HepG2 (cell line): Measurements from ENCODE around the gene ABCG5. TPM values are rescaled to one million over a fixed set of nuclear protein-coding genes. Genes with fewer than 3 reads are reported as not detected.

Experiments
- ATAC-seq: fragments of 200-7000 bp; cut with Tn5 transposase; 3 replicates; pipeline ENCODE4 v1.9.1; 2020; ENCODE audit warnings: mild to moderate bottlenecking, moderate library complexity
- BruUV-seq: library from RNA; stranded (reverse); fragments of 400-500 nt; replicated peaks from 2 replicates; lab custom pipeline; 2021; lab: Mats Ljungman, UMichigan
- CTCF ChIA-PET: fragments of 300-600 bp; formaldehyde crosslinking; extraction: SDS; loops from one replicate; lab custom pipeline; 2021; ENCODE audit warnings: low total read pairs, inconsistent platforms, low intra/inter-chr PET ratio; lab: Yijun Ruan, JAX
- POLR2A ChIA-PET: fragments of 350-600 bp; sonication (Branson Sonifier 250); formaldehyde crosslinking; loops from one replicate; lab custom pipeline; 2020; ENCODE audit warnings: antibody characterized with exemption, inconsistent platforms; lab: Yijun Ruan, JAX
- DNase-seq: peaks from one replicate; pipeline ENCODE4 v3.0.0-alpha.2; 2015; ENCODE audit warnings: low spot score
- FAIRE-seq: peaks from 3 replicates; lab custom pipeline; 2011; peaks lifted over from hg19 to GRCh38; lab: Jason Lieb, UNC
- H2AFZ ChIP-seq: one replicate; pipeline ENCODE4 v1.6.1; 2011; ENCODE audit warnings: low read length, inconsistent platforms
- H3K27ac ChIP-seq: fragments of 300-600 bp; 3 replicates; pipeline ENCODE4 v1.8.0; 2011; ENCODE audit warnings: mixed run types, mild to moderate bottlenecking, mixed read lengths, low read length, inconsistent platforms; ENCODE audit not compliant: insufficient read depth; ENCODE audit errors: extremely low read length
- H3K27me3 ChIP-seq, 2 experiments: fragments of 200-600 bp in 1 of 2; 2 replicates in 1 of 2; 3 replicates in 1 of 2; pipeline versions ENCODE4 v1.6.0 to v1.8.0; 2011; ENCODE audit warnings: low read length in 2 of 2, mild to moderate bottlenecking in 2 of 2, moderate library complexity in 2 of 2, inconsistent platforms in 1 of 2; ENCODE audit not compliant: insufficient read depth in 2 of 2, control insufficient read depth in 1 of 2
- H3K36me3 ChIP-seq, 2 experiments: fragments of 200-600 bp in 1 of 2; replicated peaks in 1 of 2; 2 replicates in 1 of 2; 3 replicates in 1 of 2; pipeline versions ENCODE4 v1.5.1 to v1.8.0; 2011; ENCODE audit warnings: low read length in 2 of 2, inconsistent platforms in 1 of 2; ENCODE audit not compliant: insufficient read depth in 2 of 2, control insufficient read depth in 1 of 2
- H3K4me1 ChIP-seq: 2 replicates; pipeline ENCODE4 v1.5.1; 2012; ENCODE audit warnings: low read length, inconsistent platforms; ENCODE audit not compliant: insufficient read depth
- H3K4me2 ChIP-seq: 2 replicates; pipeline ENCODE4 v1.6.0; 2011; ENCODE audit warnings: low read depth, low read length, inconsistent platforms
- H3K4me3 ChIP-seq, 3 experiments: fragments of 200-600 bp in 1 of 3; sonication (generic), shearing (Covaris generic) in 1 of 3; replicated peaks in 1 of 3; 2 replicates each; pipeline ENCODE4 v1.5.1; 2011 to 2016; ENCODE audit warnings: low read length in 3 of 3, inconsistent platforms in 2 of 3, low read depth in 2 of 3, mild to moderate bottlenecking in 2 of 3, control low read depth in 1 of 3, mixed read lengths in 1 of 3; ENCODE audit not compliant: insufficient read depth in 1 of 3
- H3K79me2 ChIP-seq: one replicate; pipeline ENCODE4 v1.6.1; 2011; ENCODE audit warnings: low read length, inconsistent platforms; ENCODE audit not compliant: insufficient read depth
- H3K9ac ChIP-seq: 2 replicates; pipeline ENCODE4 v1.6.0; 2011; ENCODE audit warnings: mild to moderate bottlenecking, low read depth, low read length, inconsistent platforms; ENCODE audit not compliant: insufficient read depth
- H3K9me3 ChIP-seq: 2 replicates; pipeline ENCODE4 v1.5.1; 2012; ENCODE audit warnings: mild to moderate bottlenecking, low read length
- H4K20me1 ChIP-seq: 2 replicates; pipeline ENCODE4 v1.6.0; 2011; ENCODE audit warnings: inconsistent platforms, mild to moderate bottlenecking, low read length, moderate library complexity; ENCODE audit not compliant: insufficient read depth
- AKAP8 ChIP-seq: sonication (generic); formaldehyde crosslinking; IDR thresholded peaks from 2 replicates; pipeline ENCODE4 v1.5.1; 2020; ENCODE audit warnings: mild to moderate bottlenecking, missing genetic modification reagents
- CC2D1A ChIP-seq: sonication (generic); formaldehyde crosslinking; IDR thresholded peaks from 2 replicates; pipeline ENCODE4 v1.8.1; 2023; ENCODE audit warnings: mild to moderate bottlenecking, missing genetic modification reagents
- HDAC1 ChIP-seq: sonication (generic); formaldehyde crosslinking; IDR thresholded peaks from 2 replicates; pipeline ENCODE4 v1.5.1; 2020; ENCODE audit warnings: mild to moderate bottlenecking, missing genetic modification reagents
- HES4 ChIP-seq: sonication (generic); formaldehyde crosslinking; IDR thresholded peaks from 2 replicates; pipeline ENCODE4 v1.9.0; 2021; ENCODE audit warnings: mild to moderate bottlenecking, missing genetic modification reagents, borderline replicate concordance
- NAIF1 ChIP-seq: sonication (generic); formaldehyde crosslinking; IDR thresholded peaks from 2 replicates; pipeline ENCODE4 v1.5.0; 2020; ENCODE audit warnings: mild to moderate bottlenecking, missing genetic modification reagents, borderline replicate concordance
- SOX5 ChIP-seq: IDR thresholded peaks from 2 replicates; pipeline ENCODE4 v1.6.1; 2016; ENCODE audit warnings: borderline replicate concordance
- ZNF468 ChIP-seq: sonication (generic); formaldehyde crosslinking; IDR thresholded peaks from 2 replicates; pipeline ENCODE4 v1.8.0; 2022; ENCODE audit warnings: mild to moderate bottlenecking, moderate library complexity, missing genetic modification reagents
- ZNF496 ChIP-seq: sonication (generic); formaldehyde crosslinking; IDR thresholded peaks from 2 replicates; pipeline ENCODE4 v1.8.1; 2023; ENCODE audit warnings: mild to moderate bottlenecking, moderate library complexity, missing genetic modification reagents; ENCODE audit not compliant: insufficient replicate concordance
- ZNF788 ChIP-seq: sonication (generic); formaldehyde crosslinking; IDR thresholded peaks from 2 replicates; pipeline ENCODE4 v1.5.0; 2020; ENCODE audit warnings: mild to moderate bottlenecking, missing genetic modification reagents, borderline replicate concordance
- WGBS: methylation state at CpG from one replicate; pipeline ENCODE4 v1.1.6; 2017; ENCODE audit warnings: low lambda C conversion rate; 5-methylcytosine and 5-hydroxymethylcytosine counted together
- in situ Hi-C: cut with HindIII; loops from 2 replicates; pipeline ENCODE4 v1.10.0; 2017; ENCODE audit warnings: low pct_unique_long_range_greater_than_20kb; ENCODE audit not compliant: extremely low pct_ligation_motif_present
- intact Hi-C: fragments of 100-400 bp; cut with micrococcal nuclease; formaldehyde crosslinking; loops from one replicate; pipeline ENCODE4 v1.10.0; 2022; ENCODE audit not compliant: unreplicated experiment
- polyA plus RNA-seq, 8 experiments: library from polyadenylated mRNA; depleted of rRNA in 3 of 8; stranded (reverse) in 7 of 8; unstranded in 1 of 8; fragments of >200 nt; fragmentation: Illumina TruSeq in 4 of 8; extraction: Trizol in 4 of 8; gene quantifications; 2 replicates each; pipeline versions ENCODE4 v1.2.1 to v1.2.3, GENCODE V29; 2011 to 2016; ENCODE audit warnings: low read depth in 4 of 8, missing spikeins in 1 of 8, mixed read lengths in 1 of 8; ENCODE audit not compliant: insufficient read depth in 1 of 8
- total RNA-seq, 5 experiments: library from RNA; depleted of rRNA; stranded (reverse); fragments of >200 nt; fragmentation: Illumina TruSeq; extraction: Trizol; gene quantifications; 2 replicates each; pipeline ENCODE4 v1.2.3, GENCODE V29; 2016; ENCODE audit warnings: low read depth in 1 of 5
- TF ChIP-seq, protein P1 (sequence below): IDR thresholded peaks from 2 replicates; pipeline ENCODE4 v1.6.1; 2016
- TF ChIP-seq, protein P2 (sequence below): sonication (generic); formaldehyde crosslinking; IDR thresholded peaks from 2 replicates; pipeline ENCODE4 v1.4.0; 2020; ENCODE audit warnings: missing genetic modification reagents
- TF ChIP-seq, protein P3 (sequence below): sonication (generic); formaldehyde crosslinking; IDR thresholded peaks from 2 replicates; pipeline ENCODE4 v1.8.1; 2023; ENCODE audit warnings: mild to moderate bottlenecking, missing genetic modification reagents
- TF ChIP-seq, protein P4 (sequence below): sonication (generic); formaldehyde crosslinking; IDR thresholded peaks from 2 replicates; pipeline ENCODE4 v1.4.0; 2020; ENCODE audit warnings: missing genetic modification reagents
- TF ChIP-seq, protein P5 (sequence below): IDR thresholded peaks from 2 replicates; pipeline ENCODE4 v1.6.1; 2016; ENCODE audit warnings: missing genetic modification reagents, missing compliant biosample characterization

The ABCG5 gene
- total and polyA plus RNA-seq, 2 of the 13 experiments (the other 11 are each of a cell fraction or from before 2014, with no cell fraction given), result 15.1 to 39.0 TPM

DNA sequence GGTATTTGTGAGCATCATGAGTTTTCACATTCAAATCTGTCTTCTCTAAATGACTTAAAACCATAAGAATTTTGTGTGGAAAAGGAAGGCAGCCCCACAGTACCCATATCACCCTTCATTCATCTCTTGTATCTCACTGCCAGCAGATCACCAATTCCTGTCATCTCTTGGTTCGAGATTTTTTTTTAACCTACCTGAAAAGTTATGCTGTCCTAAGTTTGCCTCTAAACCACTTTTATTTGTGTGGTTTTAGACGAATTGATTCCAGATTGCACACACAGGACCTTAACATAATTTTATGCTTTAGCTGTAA is 32.0 kb downstream of the ABCG5 start:
- intact Hi-C loops, result loop anchor here (5.0 kb wide), 1 partner anchor 76 kb away; no protein-coding TSS in a partner anchor
- H3K9me3 ChIP-seq, result no peaks in the 10 kb centered on the region
- BruUV-seq, result no TSS peak
- no peaks in the 10 kb centered on the region for H3K27me3 ChIP-seq
- POLR2A ChIA-PET, result interaction anchor here (0.6 to 4.1 kb wide), 7 partner anchors 16 to 76 kb away, joined by 3 to 17 read pairs (median 4); partner anchors contain the start of genes ABCG5, ABCG8 and DYNC2LI1
- H4K20me1 ChIP-seq, result no peaks in the 10 kb centered on the region
- DNase-seq, result no peak
- H3K27ac ChIP-seq, result peak overlapping the region; percentile 99
- peak overlapping the region; percentile 66 for H3K9ac ChIP-seq
- no peak for FAIRE-seq
- CTCF ChIA-PET, result no interaction called here
- peaks cover 74% of the 10 kb centered on the region for H3K4me1 ChIP-seq
- in situ Hi-C loops, result no loop called here
- 13% methylated on average over 2 of the region's 2 CpGs for WGBS
- peak overlapping the region; percentile 49 for H3K4me2 ChIP-seq
- peak; percentile 33 for ATAC-seq
- H3K4me3 ChIP-seq, result peak overlapping the region in 1 of 3 experiments; percentile 11; a peak in 1 of 6 replicates
- no peaks in the 10 kb centered on the region for H3K36me3 ChIP-seq
- no peaks in the 10 kb centered on the region for H3K79me2 ChIP-seq
- H2AFZ ChIP-seq, result no peak overlapping the region
- TF ChIP-seq, protein P1, sequence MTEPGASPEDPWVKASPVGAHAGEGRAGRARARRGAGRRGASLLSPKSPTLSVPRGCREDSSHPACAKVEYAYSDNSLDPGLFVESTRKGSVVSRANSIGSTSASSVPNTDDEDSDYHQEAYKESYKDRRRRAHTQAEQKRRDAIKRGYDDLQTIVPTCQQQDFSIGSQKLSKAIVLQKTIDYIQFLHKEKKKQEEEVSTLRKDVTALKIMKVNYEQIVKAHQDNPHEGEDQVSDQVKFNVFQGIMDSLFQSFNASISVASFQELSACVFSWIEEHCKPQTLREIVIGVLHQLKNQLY (CRISPR knock-in tag), result no peak
- TF ChIP-seq, protein P2, sequence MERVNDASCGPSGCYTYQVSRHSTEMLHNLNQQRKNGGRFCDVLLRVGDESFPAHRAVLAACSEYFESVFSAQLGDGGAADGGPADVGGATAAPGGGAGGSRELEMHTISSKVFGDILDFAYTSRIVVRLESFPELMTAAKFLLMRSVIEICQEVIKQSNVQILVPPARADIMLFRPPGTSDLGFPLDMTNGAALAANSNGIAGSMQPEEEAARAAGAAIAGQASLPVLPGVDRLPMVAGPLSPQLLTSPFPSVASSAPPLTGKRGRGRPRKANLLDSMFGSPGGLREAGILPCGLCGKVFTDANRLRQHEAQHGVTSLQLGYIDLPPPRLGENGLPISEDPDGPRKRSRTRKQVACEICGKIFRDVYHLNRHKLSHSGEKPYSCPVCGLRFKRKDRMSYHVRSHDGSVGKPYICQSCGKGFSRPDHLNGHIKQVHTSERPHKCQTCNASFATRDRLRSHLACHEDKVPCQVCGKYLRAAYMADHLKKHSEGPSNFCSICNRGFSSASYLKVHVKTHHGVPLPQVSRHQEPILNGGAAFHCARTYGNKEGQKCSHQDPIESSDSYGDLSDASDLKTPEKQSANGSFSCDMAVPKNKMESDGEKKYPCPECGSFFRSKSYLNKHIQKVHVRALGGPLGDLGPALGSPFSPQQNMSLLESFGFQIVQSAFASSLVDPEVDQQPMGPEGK, result no peak
- no peak for TF ChIP-seq HES4 (CRISPR knock-in tag)
- 0 out of 2 replicates have a peak, but pooled peaks have one; percentile 14 for TF ChIP-seq SOX5 (CRISPR knock-in tag)
- TF ChIP-seq ZNF788, result no peak
- TF ChIP-seq, protein P3, sequence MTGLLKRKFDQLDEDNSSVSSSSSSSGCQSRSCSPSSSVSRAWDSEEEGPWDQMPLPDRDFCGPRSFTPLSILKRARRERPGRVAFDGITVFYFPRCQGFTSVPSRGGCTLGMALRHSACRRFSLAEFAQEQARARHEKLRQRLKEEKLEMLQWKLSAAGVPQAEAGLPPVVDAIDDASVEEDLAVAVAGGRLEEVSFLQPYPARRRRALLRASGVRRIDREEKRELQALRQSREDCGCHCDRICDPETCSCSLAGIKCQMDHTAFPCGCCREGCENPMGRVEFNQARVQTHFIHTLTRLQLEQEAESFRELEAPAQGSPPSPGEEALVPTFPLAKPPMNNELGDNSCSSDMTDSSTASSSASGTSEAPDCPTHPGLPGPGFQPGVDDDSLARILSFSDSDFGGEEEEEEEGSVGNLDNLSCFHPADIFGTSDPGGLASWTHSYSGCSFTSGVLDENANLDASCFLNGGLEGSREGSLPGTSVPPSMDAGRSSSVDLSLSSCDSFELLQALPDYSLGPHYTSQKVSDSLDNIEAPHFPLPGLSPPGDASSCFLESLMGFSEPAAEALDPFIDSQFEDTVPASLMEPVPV, result no peak
- no peak for TF ChIP-seq HDAC1 (CRISPR knock-in tag)
- no peak for TF ChIP-seq CC2D1A
- no peak for TF ChIP-seq NAIF1 (CRISPR knock-in tag)
- TF ChIP-seq ZNF468 (CRISPR knock-in tag), result no peak
- TF ChIP-seq AKAP8, result no peak
- no peak for TF ChIP-seq ZNF496 (CRISPR knock-in tag)
- TF ChIP-seq, protein P4, sequence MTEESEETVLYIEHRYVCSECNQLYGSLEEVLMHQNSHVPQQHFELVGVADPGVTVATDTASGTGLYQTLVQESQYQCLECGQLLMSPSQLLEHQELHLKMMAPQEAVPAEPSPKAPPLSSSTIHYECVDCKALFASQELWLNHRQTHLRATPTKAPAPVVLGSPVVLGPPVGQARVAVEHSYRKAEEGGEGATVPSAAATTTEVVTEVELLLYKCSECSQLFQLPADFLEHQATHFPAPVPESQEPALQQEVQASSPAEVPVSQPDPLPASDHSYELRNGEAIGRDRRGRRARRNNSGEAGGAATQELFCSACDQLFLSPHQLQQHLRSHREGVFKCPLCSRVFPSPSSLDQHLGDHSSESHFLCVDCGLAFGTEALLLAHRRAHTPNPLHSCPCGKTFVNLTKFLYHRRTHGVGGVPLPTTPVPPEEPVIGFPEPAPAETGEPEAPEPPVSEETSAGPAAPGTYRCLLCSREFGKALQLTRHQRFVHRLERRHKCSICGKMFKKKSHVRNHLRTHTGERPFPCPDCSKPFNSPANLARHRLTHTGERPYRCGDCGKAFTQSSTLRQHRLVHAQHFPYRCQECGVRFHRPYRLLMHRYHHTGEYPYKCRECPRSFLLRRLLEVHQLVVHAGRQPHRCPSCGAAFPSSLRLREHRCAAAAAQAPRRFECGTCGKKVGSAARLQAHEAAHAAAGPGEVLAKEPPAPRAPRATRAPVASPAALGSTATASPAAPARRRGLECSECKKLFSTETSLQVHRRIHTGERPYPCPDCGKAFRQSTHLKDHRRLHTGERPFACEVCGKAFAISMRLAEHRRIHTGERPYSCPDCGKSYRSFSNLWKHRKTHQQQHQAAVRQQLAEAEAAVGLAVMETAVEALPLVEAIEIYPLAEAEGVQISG (CRISPR knock-in tag), result no peak
- TF ChIP-seq, protein P5, sequence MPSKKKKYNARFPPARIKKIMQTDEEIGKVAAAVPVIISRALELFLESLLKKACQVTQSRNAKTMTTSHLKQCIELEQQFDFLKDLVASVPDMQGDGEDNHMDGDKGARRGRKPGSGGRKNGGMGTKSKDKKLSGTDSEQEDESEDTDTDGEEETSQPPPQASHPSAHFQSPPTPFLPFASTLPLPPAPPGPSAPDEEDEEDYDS, result no peak
